SKM-1 (cell line): ENCODE results near the gene LRRC8E.
"Not testable (repeated sequence)": the region's sequence is repeated elsewhere in the genome, so short reads cannot be mapped to it uniquely, and the experiment has no call there.

ENCODE experiments used
- DNase-seq: peaks from one replicate; lab custom pipeline; 2025; ENCODE audit not compliant: unreplicated experiment; lab: John Stamatoyannopoulos, UW

LRRC8E gene

DNA sequence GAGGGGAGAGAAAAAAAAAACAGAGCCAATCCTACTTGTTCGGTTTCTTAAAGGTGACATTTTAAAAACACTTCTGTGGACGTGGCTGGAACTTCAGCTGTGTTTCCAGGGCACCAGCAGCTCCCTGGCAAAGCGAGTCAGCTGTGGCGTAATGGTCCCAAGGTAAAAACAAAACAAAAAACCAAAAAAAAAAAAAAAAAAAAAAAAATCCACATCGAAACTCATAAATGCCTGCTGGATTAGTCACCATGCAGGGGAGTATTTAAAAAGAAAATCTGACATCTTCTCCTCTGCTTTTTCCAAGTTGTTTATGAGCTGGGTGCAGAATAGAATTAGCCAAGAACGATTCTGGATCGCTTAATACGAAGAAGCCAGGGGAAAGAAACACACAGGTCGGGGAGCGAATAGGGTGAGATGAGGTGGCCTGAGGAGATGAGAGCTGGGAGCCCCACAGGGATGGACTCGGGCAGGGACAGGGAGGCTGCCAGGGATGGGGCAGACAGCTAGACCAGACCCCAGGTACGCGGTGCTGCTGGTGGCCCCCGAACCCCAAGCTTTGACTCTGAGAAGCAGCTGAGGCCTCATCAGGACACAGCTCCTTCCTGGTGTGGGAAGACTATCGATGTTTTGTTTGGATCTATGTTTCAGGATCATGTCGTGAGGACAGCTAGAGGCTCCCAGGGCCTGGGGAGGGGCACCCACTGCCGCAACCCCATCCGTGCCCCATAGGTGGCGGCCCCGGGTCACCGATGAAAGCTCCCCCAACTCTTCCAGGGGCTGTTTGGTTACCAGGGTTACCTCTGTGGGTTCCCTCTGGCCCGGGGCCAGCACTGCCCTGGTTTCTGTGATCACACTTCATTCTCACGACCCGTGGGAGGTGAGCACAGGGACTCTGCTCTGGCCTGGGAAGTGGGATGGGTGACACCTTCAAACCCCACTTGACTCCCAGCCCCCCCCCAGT, 40.7 kb downstream of the LRRC8E start:
- DNase-seq, result no peak

DNA sequence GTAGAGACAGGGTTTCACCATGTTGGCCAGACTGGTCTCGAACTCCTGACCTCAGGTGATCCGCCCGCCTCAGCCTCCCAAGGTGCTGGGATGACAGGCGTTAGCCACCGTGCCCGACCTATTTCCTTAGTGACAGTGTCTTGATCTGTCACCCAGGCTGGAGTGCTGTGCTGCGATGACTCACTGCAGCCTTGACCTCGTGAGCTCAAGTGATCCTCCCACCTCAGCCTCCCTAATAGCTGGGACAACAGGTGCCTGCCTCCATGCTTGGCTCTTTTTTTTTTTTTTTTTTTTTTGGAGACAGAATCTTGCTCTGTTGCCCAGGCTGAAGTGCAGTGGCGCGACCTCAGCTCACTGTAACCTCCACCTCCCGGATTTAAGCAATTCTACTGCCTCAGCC, 41.7 kb downstream of the LRRC8E start:
- DNase-seq, result not testable (repeated sequence)

- DNase-seq, result no peak
Observed at GRCh38 chr19:7930765-7931164, 42.5 kb downstream of the LRRC8E start.

DNA sequence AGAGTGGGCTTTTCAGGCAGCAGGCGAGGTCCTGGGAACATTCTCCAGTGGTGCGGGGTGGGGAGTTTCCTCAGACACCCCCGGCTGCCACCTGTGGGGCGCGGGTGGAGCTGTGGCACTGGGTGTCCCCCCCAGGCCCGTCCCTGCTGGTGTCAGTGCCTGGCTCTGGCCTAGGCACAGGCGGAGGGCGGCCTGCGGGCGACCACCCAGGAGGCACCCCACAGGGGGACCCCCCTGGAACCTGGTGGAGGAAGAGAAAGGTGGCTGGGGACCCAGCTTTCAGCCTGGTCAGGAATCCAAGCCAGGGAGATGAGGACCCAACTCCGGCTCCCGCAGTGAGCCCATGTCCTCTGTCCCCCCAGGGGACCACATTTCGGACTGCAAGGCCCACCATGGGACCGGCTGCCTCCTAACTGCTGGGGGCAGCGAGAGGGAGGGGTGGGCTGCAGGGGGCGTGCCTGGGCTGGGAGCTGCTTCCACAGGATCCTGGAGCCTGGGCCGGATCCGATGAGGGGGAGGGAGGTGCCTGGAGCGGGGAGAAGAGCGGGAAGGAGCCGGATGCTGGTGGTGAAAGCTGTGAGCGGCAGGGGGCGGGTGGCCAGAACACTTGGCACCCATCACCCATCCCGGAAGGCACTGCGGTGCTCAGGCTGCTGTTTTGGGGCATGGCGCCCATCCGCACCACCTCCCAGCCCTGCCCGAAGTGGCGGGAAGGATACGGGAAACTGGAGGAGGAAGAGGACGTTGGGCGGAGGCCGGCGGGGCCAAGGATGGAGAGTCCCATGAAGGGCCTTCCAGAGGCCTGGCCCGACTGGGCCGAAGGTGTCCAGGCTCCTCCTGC, 43.1 kb downstream of the LRRC8E start:
- no peak for DNase-seq

GRCh38 chr19:7932276-7932929, 44.1 kb downstream of the LRRC8E start:
- no peak for DNase-seq

GRCh38 chr19:7932930-7933300, 44.6 kb downstream of the LRRC8E start:
- no peak for DNase-seq

GRCh38 chr19:7933411-7933810, 45.1 kb downstream of the LRRC8E start:
- DNase-seq, result no peak

DNA sequence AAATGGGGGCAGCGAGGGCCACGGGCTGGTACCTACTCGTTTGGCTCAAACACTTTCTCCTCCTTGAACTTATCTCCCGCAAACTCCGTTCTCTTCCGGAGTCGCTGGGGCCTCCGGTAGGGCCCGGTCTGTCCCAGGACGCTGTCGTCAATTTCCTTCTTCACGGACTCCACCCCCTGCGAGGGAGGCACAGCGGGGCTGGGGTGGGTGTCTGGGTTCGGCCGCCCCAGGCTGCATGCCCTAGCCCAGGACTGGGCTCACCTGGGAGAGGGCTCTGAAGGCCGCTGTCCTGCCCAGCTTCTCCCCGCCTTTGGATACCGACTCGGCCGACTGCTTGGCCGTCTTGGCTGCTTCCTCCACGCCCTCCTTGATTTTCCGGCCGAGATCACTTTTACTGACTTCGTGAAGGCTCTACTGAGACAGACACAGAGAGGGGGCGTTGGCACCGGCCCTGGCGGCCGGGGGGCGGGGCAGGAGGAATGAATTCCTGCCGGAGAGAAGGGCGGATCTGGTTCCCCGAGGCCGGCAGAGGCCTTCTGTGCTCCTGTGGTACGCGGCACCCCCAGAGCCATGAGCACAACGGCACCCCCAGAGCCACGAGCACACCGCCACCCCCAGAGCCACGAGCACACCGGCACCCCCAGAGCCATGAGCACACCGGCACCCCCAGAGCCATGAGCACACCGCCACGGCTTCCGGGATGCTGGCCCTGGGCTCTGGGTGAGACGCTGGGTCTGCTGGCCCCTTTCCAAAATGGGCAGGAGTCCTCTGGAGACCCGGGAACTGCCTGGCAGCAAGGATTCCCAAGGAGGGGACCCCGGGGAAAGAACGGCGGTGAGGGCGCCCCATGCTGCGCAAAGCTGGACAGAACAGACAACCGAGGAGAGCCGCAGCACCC, 45.8 kb downstream of the LRRC8E start:
- DNase-seq, result no peak

- no peak for DNase-seq
Observed at GRCh38 chr19:7934766-7935165, 46.5 kb downstream of the LRRC8E start.

GRCh38 chr19:7940841-7941240, 52.5 kb downstream of the LRRC8E start:
- no peak for DNase-seq

- DNase-seq, result no peak
Observed at GRCh38 chr19:7941895-7942596, 53.7 kb downstream of the LRRC8E start.

DNA sequence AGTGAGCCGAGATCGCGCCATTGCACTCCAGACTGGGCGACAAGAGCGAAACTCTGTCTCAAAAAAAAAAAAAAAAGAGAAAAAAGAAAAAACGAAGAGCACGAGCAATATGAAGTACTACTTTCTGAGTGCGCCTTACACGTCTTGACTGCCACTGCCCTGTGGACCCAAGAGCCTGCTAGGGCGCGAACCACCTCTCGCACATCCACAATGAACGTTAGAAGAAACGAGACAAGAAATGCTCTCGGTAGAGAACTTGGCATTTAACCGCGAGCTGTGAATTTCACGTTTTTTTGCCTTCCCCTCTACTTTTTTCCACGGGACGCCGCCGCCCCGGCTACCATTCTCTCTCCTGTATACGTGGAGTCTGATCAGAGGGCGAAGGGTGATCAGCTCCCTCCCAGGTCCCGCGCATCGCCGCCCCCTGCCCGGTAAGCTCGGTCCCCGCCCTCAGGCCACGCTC, 54.7 kb downstream of the LRRC8E start:
- no peak for DNase-seq

DNA sequence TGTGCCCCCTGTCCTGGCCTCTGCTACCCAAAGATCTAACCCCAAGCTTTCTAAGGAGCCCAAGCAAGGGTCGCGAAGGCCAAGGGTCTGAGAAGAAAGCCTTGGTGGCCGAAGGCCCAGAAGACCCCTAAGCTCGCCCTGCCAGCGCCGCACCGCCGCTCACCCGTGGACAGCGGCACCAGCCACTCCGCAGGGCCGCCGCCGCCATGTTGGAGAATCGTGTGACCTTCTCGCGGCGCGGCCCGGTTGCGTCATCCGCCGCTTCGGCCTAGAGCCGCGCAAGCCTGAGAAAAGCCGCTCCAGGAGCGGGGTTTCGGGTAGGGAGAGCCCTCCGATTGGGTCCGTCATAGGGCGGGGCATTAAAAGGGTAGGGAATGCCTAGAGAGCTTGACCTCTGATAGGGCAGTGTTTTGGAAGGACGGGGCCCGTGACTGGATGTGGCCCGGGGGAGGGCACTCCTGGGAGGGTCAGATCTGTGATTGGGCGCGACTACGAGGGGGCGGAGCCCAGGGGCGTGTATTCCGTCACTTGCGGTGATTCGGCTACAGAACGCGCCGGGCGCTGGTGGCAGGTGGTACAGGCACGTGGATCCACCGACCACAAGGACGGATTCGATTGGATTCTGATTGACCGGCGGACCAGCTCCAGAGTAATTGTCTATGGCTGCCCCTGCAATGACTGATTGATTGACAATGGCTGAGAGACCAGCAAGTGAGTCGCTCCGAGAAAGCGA, 55.3 kb downstream of the LRRC8E start, which contains the start of gene TIMM44:
TSS of gene TIMM44 (minus strand) at position 223 of the 733 bp plus-strand sequence. CDS start at position 208, 15 bp downstream.
- peak; percentile 99 for DNase-seq

- DNase-seq, result peak; percentile 79
Observed at GRCh38 chr19:7944177-7944761, 56.0 kb downstream of the LRRC8E start.

- no peak for DNase-seq
Observed at GRCh38 chr19:7947939-7948338, 59.6 kb downstream of the LRRC8E start.
